Measurements from ENCODE around the gene ABTB1. TPM values are rescaled to one million over a fixed set of nuclear protein-coding genes. Genes with fewer than 3 reads are reported as not detected.

Gene ABTB1
- total and polyA plus RNA-seq, 5 donors from 2014 or later = 120 to 130 (median 123) TPM

DNA sequence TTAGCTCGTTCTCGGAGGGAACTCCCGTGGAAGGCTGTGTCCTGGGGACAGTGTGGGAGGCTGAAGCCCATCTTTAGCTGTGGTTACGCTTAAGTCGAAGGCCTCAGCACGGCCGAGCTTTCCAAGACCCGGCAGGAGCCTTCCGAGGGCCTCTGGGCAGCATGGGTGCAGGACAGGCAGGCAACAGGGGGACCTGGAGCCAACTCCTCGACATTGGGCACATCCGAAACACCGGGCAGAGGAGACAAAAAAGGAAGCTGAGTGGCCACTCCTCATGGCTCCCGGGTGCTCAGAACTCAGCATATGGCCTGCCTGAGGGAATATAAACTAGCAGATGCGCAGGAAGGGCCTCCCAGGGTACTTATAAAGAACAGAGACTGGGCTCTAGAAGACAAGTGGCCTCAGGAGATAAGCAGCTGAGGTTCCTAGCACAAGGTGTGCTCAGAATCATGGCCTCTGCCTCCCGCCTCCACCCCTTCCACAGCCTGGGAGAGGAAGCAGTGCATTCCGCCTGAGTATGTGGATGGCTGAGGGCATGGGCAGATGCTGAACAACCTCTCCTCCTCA is 34.1 kb downstream of the ABTB1 start:
- H3K9me3 Mint-ChIP-seq = peaks cover 0 to 8% (median 2%) of the 10 kb centered on the region in 7 donors
- H3K27me3 Mint-ChIP-seq = peaks cover 10% of the 10 kb centered on the region
- H3K27ac Mint-ChIP-seq = no peak overlapping the region
- H3K9me3 ChIP-seq (ENCODE audit: control insufficient read depth in 2 of 2, low read length in 2 of 2) = no peaks in the 10 kb centered on the region
- H3K36me3 Mint-ChIP-seq = no peaks in the 10 kb centered on the region
- DNase-seq = no peak
- no peak for ATAC-seq (ENCODE audit: low read depth in 2 of 2)
- peaks cover 3% of the 10 kb centered on the region for H3K27me3 ChIP-seq (ENCODE audit: control insufficient read depth, insufficient read depth, low read length)
- H3K4me3 Mint-ChIP-seq = no peak overlapping the region
- H3K27ac ChIP-seq (ENCODE audit: insufficient read depth, low read length, poor library complexity, severe bottlenecking) = no peak overlapping the region
- H3K4me1 Mint-ChIP-seq = peaks cover 0 to 2% (median 0%) of the 10 kb centered on the region in 4 donors
- no peaks in the 10 kb centered on the region for H3K36me3 ChIP-seq (ENCODE audit: control insufficient read depth, insufficient read depth, low read length)
- H3K4me3 ChIP-seq (ENCODE audit: low read depth, low read length) = no peak overlapping the region
- no peaks in the 10 kb centered on the region for H3K4me1 ChIP-seq (ENCODE audit: control insufficient read depth, insufficient read depth, low read length, poor library complexity, severe bottlenecking)

DNA sequence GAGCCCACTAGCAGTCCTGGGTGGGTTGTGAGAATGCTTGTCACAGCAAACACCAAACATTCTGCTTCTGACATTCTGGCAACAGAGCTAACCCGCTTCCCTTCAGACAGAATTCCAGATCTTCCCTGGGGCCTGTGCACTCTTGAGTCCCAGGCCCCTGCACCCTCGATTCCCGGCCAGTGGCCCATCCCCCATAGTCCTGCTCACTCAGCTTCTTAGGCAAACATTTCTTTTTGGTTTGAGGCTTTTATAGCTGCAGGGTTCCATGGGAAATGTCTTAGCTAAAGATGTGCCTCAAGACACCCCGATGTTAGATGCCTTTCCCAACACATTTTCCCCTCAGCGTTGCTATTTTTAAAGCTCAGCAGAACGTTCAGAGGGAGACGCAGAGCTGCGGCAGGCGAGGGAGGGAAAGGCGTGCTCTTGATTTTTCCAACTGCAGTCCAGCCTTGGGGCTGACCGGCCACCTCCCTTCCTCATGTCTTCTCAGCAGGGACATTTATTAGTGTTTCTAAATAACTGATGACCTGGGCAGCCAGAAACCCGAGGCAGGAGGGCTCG is 35.2 kb downstream of the ABTB1 start:
- Mint-ChIP-seq H3K27me3 (peaks cover 10% of the 10 kb centered on the region), H3K27ac (no peak overlapping the region), H3K9me3 (peaks cover 0 to 8% (median 2%) of the 10 kb centered on the region in 7 donors), H3K4me1 (peaks cover 0 to 2% (median 0%) of the 10 kb centered on the region in 4 donors), H3K4me3 (no peak overlapping the region), H3K36me3 (no peaks in the 10 kb centered on the region)
- Histone ChIP-seq H3K4me3 (ENCODE audit: low read depth, low read length) (no peak overlapping the region), H3K9me3 (ENCODE audit: control insufficient read depth in 2 of 2, low read length in 2 of 2) (no peaks in the 10 kb centered on the region), H3K27me3 (ENCODE audit: control insufficient read depth, insufficient read depth, low read length) (peaks cover 3% of the 10 kb centered on the region), H3K36me3 (ENCODE audit: control insufficient read depth, insufficient read depth, low read length) (no peaks in the 10 kb centered on the region), H3K27ac (ENCODE audit: insufficient read depth, low read length, poor library complexity, severe bottlenecking) (no peak overlapping the region), H3K4me1 (ENCODE audit: control insufficient read depth, insufficient read depth, low read length, poor library complexity, severe bottlenecking) (no peaks in the 10 kb centered on the region)
- ATAC-seq (ENCODE audit: low read depth in 2 of 2) (no peak), DNase-seq (no peak)

DNA sequence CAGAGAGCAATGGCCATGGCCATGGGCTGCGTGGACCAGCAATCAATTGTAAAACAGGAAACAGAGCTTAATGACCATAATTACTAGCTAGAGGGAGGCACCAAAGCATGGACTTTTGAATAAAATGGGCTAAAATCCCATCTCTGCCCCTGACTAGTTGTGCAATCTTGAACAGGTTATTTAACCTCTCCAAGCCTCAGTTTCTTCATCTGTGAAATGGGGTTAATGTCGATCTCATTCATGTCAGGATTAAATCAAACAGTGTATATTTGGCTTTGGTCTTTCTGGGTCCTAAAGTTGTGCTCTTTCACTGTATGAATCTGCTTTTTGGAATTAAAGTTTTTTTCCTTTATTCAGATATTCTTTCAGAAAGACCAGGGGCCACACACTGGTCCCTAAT is 36.1 kb downstream of the ABTB1 start:
- Histone ChIP-seq H3K4me1 (ENCODE audit: control insufficient read depth, insufficient read depth, low read length, poor library complexity, severe bottlenecking) (no peaks in the 10 kb centered on the region), H3K36me3 (ENCODE audit: control insufficient read depth, insufficient read depth, low read length) (no peaks in the 10 kb centered on the region), H3K27ac (ENCODE audit: insufficient read depth, low read length, poor library complexity, severe bottlenecking) (no peak overlapping the region), H3K27me3 (ENCODE audit: control insufficient read depth, insufficient read depth, low read length) (peaks cover under 1% of the 10 kb centered on the region), H3K9me3 (ENCODE audit: control insufficient read depth in 2 of 2, low read length in 2 of 2) (no peaks in the 10 kb centered on the region), H3K4me3 (ENCODE audit: low read depth, low read length) (no peak overlapping the region)
- Mint-ChIP-seq H3K27me3 (peaks cover 10% of the 10 kb centered on the region), H3K4me1 (peaks cover 0 to 2% (median 0%) of the 10 kb centered on the region in 4 donors), H3K9me3 (peaks cover 0 to 4% (median under 1%) of the 10 kb centered on the region in 7 donors), H3K36me3 (no peaks in the 10 kb centered on the region), H3K4me3 (no peak overlapping the region), H3K27ac (no peak overlapping the region)
- DNase-seq (no peak), ATAC-seq (ENCODE audit: low read depth in 2 of 2) (no peak)

DNA sequence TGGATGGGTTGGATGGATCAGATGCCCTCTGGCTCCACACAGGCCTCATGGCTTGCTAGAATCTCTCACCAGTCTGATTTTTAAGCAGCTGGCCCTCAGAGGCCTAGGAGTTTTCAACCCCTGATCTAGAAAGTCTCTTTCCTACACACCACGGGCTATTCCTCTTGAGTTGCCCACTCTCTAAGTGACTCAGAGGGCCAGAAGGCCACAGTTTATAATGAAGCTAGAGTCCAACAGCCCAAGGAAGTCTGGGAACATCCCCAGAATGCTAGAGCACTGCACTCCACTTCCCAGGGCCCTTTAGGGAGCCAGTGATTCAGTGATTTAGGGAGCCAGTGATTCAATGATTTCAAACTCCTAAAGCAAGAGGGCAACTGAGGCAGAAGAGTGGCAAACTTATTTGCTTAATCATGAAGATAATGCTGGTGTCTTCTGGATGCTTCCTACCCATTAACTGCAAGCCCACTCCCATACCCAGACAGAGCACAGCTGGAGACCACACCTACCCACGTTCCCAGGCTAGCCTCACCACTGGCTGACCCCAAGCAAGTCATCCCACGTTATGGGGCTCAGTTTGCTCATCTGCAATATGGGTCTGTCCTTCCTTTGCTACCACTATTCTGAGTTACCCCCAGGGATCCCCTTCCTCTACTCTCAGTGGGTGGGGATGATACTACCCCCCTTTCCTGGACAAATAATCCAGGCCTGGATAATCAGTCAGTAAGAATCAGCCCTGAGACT is 36.7 kb downstream of the ABTB1 start:
- H3K27ac Mint-ChIP-seq = no peak overlapping the region
- peaks cover 0 to 3% (median 0%) of the 10 kb centered on the region in 7 donors for H3K9me3 Mint-ChIP-seq
- no peak for ATAC-seq (ENCODE audit: low read depth in 2 of 2)
- no peaks in the 10 kb centered on the region for H3K36me3 Mint-ChIP-seq
- Histone ChIP-seq H3K9me3 (ENCODE audit: control insufficient read depth in 2 of 2, low read length in 2 of 2) (no peaks in the 10 kb centered on the region), H3K36me3 (ENCODE audit: control insufficient read depth, insufficient read depth, low read length) (no peaks in the 10 kb centered on the region), H3K4me3 (ENCODE audit: low read depth, low read length) (no peak overlapping the region), H3K27ac (ENCODE audit: insufficient read depth, low read length, poor library complexity, severe bottlenecking) (no peak overlapping the region), H3K4me1 (ENCODE audit: control insufficient read depth, insufficient read depth, low read length, poor library complexity, severe bottlenecking) (no peaks in the 10 kb centered on the region), H3K27me3 (ENCODE audit: control insufficient read depth, insufficient read depth, low read length) (no peaks in the 10 kb centered on the region)
- no peak for DNase-seq
- H3K4me3 Mint-ChIP-seq = no peak overlapping the region
- H3K4me1 Mint-ChIP-seq = peaks cover 0 to 1% (median 0%) of the 10 kb centered on the region in 4 donors
- H3K27me3 Mint-ChIP-seq = peaks cover 8% of the 10 kb centered on the region

DNA sequence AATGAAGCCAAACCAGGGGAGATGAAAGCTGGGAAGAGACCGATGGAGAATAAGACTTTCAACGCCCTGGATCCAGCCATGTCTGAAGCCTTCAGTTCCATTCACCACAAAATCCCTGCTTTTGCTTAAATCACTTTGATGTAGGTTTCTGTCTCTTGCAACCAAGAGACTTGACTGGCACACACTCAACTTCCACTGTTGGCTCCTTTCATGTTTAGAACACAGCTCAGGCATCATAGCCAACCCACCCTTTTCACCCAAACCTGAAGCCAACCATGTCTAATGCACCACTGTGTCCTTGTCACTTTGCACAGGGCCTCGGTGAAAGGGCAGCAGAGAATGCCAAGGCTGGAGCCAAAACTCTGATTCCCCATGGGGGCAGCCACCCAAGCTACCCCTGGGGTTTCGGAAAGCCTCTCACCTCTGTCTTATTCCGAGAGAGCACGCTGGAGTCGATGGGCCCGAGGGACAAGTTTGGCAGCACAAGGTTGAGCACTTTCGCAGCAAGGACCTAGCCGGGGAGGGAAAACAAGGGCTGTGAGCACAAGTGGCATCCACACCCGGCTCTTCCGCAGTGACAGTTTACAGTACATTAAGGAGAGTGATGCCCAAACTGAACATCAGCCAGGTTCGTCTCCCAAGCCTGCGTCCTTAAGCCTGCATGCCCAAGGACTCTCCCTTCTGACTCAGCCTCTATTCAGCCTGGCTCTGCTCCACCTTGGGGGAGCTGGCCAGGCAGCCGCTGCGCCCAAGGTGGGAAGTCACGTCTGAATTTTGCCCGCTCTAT is 37.6 kb downstream of the ABTB1 start:
- no peak overlapping the region for H3K27ac Mint-ChIP-seq
- H3K4me3 Mint-ChIP-seq = no peak overlapping the region

DNA sequence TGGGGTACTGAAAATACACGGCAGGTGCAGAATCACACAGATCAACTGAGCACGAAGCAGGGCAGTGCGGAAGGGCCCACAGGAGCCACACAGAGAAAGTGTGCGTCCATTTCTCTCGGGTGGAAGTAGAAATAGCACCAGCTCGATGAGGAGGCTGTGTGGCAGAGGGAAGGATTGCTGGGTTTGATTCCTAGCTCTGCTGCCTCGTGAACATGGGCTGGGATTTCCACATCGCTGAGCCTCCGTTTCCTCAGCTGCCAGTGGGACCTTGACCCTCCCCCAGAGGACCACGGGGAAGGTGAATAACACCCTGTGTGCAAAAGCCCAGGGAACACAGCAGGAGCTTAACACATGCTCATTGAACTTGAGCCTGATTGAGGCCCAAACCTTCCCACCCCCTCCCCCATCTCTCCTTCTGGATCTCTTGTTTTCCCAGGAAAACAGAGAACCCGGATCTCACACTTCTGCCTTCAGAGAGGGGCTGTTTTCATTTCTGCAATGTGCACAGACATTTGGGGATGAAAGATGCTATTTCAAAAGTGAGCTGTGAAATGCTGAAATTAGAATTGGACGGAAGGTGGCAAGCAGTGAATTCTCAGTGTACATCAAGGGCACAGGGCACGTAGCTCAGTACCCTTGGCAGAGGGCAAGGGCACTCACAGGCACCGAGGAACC is 38.4 kb downstream of the ABTB1 start:
- no peak overlapping the region for H3K27ac Mint-ChIP-seq
- H3K36me3 Mint-ChIP-seq = no peaks in the 10 kb centered on the region
- no peak overlapping the region for H3K27ac ChIP-seq (ENCODE audit: insufficient read depth, low read length, poor library complexity, severe bottlenecking)
- no peak for DNase-seq
- H3K36me3 ChIP-seq (ENCODE audit: control insufficient read depth, insufficient read depth, low read length) = no peaks in the 10 kb centered on the region
- H3K4me1 ChIP-seq (ENCODE audit: control insufficient read depth, insufficient read depth, low read length, poor library complexity, severe bottlenecking) = no peaks in the 10 kb centered on the region
- H3K4me3 Mint-ChIP-seq = no peak overlapping the region
- no peaks in the 10 kb centered on the region for H3K9me3 ChIP-seq (ENCODE audit: control insufficient read depth in 2 of 2, low read length in 2 of 2)
- no peak overlapping the region for H3K4me3 ChIP-seq (ENCODE audit: low read depth, low read length)
- H3K9me3 Mint-ChIP-seq = no peaks in the 10 kb centered on the region
- ATAC-seq (ENCODE audit: low read depth in 2 of 2) = no peak
- no peaks in the 10 kb centered on the region for H3K27me3 ChIP-seq (ENCODE audit: control insufficient read depth, insufficient read depth, low read length)
- no peaks in the 10 kb centered on the region for H3K4me1 Mint-ChIP-seq
- H3K27me3 Mint-ChIP-seq = peaks cover 4% of the 10 kb centered on the region

More for the DNA sequence above, 37.6 kb downstream of the ABTB1 start:
- DNase-seq (no peak), ATAC-seq (ENCODE audit: low read depth in 2 of 2) (no peak)
- Mint-ChIP-seq H3K36me3 (no peaks in the 10 kb centered on the region), H3K9me3 (no peaks in the 10 kb centered on the region), H3K4me1 (no peaks in the 10 kb centered on the region), H3K27me3 (peaks cover 4% of the 10 kb centered on the region)
- no peak overlapping the region for H3K27ac ChIP-seq (ENCODE audit: insufficient read depth, low read length, poor library complexity, severe bottlenecking)
- H3K4me1 ChIP-seq (ENCODE audit: control insufficient read depth, insufficient read depth, low read length, poor library complexity, severe bottlenecking) = no peaks in the 10 kb centered on the region
- no peak overlapping the region for H3K4me3 ChIP-seq (ENCODE audit: low read depth, low read length)
- no peaks in the 10 kb centered on the region for H3K27me3 ChIP-seq (ENCODE audit: control insufficient read depth, insufficient read depth, low read length)
- H3K36me3 ChIP-seq (ENCODE audit: control insufficient read depth, insufficient read depth, low read length) = no peaks in the 10 kb centered on the region
- no peaks in the 10 kb centered on the region for H3K9me3 ChIP-seq (ENCODE audit: control insufficient read depth in 2 of 2, low read length in 2 of 2)

DNA sequence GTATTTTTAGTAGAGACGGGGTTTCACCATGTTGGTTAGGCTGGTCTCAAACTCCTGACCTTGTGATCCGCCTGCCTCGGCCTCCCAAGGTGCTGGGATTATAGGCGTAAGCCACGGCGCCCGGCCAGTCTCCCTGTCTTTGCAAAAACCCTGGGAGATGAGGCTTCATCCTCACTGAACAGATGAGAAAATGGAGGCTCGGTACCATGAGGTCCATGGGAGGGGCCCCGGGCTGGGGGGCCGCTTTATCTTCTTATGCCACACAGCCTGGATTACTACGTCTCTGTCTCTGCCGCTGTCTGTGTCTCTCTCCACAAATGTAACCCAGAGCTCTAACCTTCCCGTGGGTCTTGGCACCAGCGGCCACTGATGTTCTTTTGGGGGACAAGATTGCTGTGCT is 39.1 kb downstream of the ABTB1 start:
- no peaks in the 10 kb centered on the region for H3K4me1 Mint-ChIP-seq
- H3K4me3 ChIP-seq (ENCODE audit: low read depth, low read length) = no peak overlapping the region
- no peaks in the 10 kb centered on the region for H3K9me3 Mint-ChIP-seq
- no peaks in the 10 kb centered on the region for H3K27me3 ChIP-seq (ENCODE audit: control insufficient read depth, insufficient read depth, low read length)
- no peak overlapping the region for H3K4me3 Mint-ChIP-seq
- no peaks in the 10 kb centered on the region for H3K9me3 ChIP-seq (ENCODE audit: control insufficient read depth in 2 of 2, low read length in 2 of 2)
- DNase-seq (no peak), ATAC-seq (ENCODE audit: low read depth in 2 of 2) (no peak)
- no peaks in the 10 kb centered on the region for H3K36me3 Mint-ChIP-seq
- H3K4me1 ChIP-seq (ENCODE audit: control insufficient read depth, insufficient read depth, low read length, poor library complexity, severe bottlenecking) = no peaks in the 10 kb centered on the region
- no peak overlapping the region for H3K27ac Mint-ChIP-seq
- H3K27me3 Mint-ChIP-seq = peaks cover under 1% of the 10 kb centered on the region
- H3K36me3 ChIP-seq (ENCODE audit: control insufficient read depth, insufficient read depth, low read length) = no peaks in the 10 kb centered on the region
- H3K27ac ChIP-seq (ENCODE audit: insufficient read depth, low read length, poor library complexity, severe bottlenecking) = no peak overlapping the region
